Colonic mucosa (tissue), 4 donors: ENCODE measurements around the gene SYPL2. TPM values are rescaled to one million over a fixed set of nuclear protein-coding genes. Genes with fewer than 3 reads are reported as not detected.

Source experiments
- DNase-seq: peaks from one replicate; pipeline ENCODE4 v3.0.0-alpha.2; 2020
- H3K27ac ChIP-seq: fragments of 200-600 bp; one replicate; pipeline ENCODE4 v1.8.0; 2021
- H3K27me3 ChIP-seq: fragments of 200-600 bp; one replicate; pipeline ENCODE4 v1.8.0; 2021
- H3K36me3 ChIP-seq: fragments of 200-600 bp; one replicate; pipeline ENCODE4 v1.8.0; 2021
- H3K4me1 ChIP-seq: fragments of 200-600 bp; one replicate; pipeline ENCODE4 v1.8.0; 2021; ENCODE audit warnings: mild to moderate bottlenecking
- H3K4me3 ChIP-seq: fragments of 200-600 bp; one replicate; pipeline ENCODE4 v1.8.0; 2021
- H3K9ac ChIP-seq, 2 donors: one replicate each; pipeline ENCODE4 v1.7.0; 2013; ENCODE audit warnings: control low read depth in 2 of 2, low read depth in 2 of 2, low read length in 2 of 2
- H3K9me3 ChIP-seq: fragments of 200-600 bp; one replicate; pipeline ENCODE4 v1.8.0; 2021
- CTCF ChIP-seq: fragments of 200-600 bp; IDR thresholded peaks from one replicate; pipeline ENCODE4 v1.8.0; 2022; ENCODE audit warnings: antibody characterized with exemption, mild to moderate bottlenecking
- intact Hi-C: fragments of 100-400 bp; cut with DNase I; formaldehyde crosslinking; loops from one replicate; pipeline ENCODE4 v1.14.1; 2022
- total RNA-seq, 2 donors: library from RNA; stranded (reverse); fragmentation: NEBNext Ultra II Directional in 1 of 2; extraction: Animal tissue kit (Norgen Biotek cat#: 25700) in 1 of 2; gene quantifications; one replicate each; pipeline ENCODE4 v1.2.1, GENCODE V29; 2021
- donor health status: healthy.
- donor health status: DM: no; HTN: no; CAD: no.
- donor health status: DM: no; HTN: no; CAD: no.

Gene SYPL2
- total RNA-seq, 2 donors from 2014 or later, result 0.12 to 0.35 TPM

DNA sequence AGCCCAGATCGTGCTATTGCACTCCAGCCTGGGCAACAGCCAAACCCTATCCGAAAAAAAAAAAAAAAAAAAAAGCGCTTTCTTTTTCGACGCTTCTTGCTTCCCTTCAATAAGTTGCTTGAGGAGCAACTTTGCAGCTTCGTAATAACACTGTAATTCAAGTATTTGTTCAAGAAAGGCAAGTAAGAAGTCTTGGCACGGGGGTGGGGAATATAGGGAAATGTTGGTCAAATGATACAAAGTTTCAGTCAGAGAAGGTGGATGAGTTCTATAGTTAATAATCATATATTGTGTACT is 39.2 kb upstream of the SYPL2 start:
- no peaks in the 10 kb centered on the region for H3K9me3 ChIP-seq
- peak overlapping the region; percentile 93 for H3K27ac ChIP-seq
- peak overlapping the region; percentile 31 to 86 for H3K9ac ChIP-seq
- H3K36me3 ChIP-seq, result no peaks in the 10 kb centered on the region
- H3K4me3 ChIP-seq, result peak overlapping the region; percentile 92
- intact Hi-C loops, result loop anchor here (10.0 kb wide), 1 partner anchor 108 kb away; the partner anchor contains the start of gene GPR61
- H3K4me1 ChIP-seq, result peaks cover 18% of the 10 kb centered on the region
- no peaks in the 10 kb centered on the region for H3K27me3 ChIP-seq
- no peak for DNase-seq
- TF ChIP-seq CTCF, result no peak

DNA sequence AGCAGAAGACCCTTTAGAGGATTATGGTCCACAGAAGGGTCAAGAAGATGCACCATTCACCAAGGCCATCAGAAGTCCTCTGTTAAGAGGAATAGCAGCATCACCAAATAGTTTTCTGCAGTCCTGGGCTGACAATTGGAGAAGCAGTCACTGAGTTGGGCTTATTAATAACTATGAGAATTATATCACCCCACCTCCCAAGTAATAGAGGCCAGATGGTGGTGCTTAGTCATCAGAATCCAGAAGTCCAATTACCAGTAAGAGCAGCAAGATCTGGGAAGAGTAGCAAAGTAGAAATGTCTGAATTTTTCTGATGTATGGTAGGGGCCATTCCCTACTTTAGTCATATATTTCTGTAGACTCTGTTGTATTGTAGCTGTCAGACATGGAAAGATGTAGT is 34.0 kb upstream of the SYPL2 start:
- DNase-seq, result no peak
- H3K9ac ChIP-seq, result no peak overlapping the region
- no peak for TF ChIP-seq CTCF
- H3K27me3 ChIP-seq, result no peaks in the 10 kb centered on the region
- H3K4me1 ChIP-seq, result peaks cover 5% of the 10 kb centered on the region
- intact Hi-C loops, result loop anchor here (5.0 kb wide), 1 partner anchor 45 kb away; no protein-coding TSS in a partner anchor
- H3K27ac ChIP-seq, result no peak overlapping the region
- no peaks in the 10 kb centered on the region for H3K9me3 ChIP-seq
- H3K36me3 ChIP-seq, result no peaks in the 10 kb centered on the region
- H3K4me3 ChIP-seq, result no peak overlapping the region

DNA sequence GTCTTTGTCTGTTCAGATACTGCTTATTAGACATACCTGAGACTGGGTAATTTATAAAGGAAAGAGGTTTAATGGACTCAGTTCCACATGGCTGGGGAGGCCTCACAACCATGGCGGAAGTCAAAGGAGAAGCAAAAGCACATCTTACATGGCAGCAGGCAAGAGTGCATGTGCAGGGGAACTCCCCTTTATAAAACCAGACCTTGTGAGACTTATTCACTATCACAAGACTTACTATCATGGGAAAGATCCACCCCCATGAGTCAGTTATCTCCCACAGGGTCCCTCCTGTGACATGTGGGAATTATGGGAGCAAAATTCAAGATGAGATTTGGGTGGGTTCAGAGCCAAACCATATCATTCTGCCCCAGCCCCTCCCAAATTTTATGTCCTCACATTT is 33.0 kb upstream of the SYPL2 start:
- no peaks in the 10 kb centered on the region for H3K36me3 ChIP-seq
- no peak overlapping the region for H3K4me3 ChIP-seq
- no peaks in the 10 kb centered on the region for H3K9me3 ChIP-seq
- H3K27me3 ChIP-seq, result no peaks in the 10 kb centered on the region
- no peak for TF ChIP-seq CTCF
- intact Hi-C loops, result loop anchor here (5.0 kb wide), 1 partner anchor 44 kb away; no protein-coding TSS in a partner anchor
- H3K27ac ChIP-seq, result no peak overlapping the region
- no peaks in the 10 kb centered on the region for H3K4me1 ChIP-seq
- H3K9ac ChIP-seq, result no peak overlapping the region
- no peak for DNase-seq

DNA sequence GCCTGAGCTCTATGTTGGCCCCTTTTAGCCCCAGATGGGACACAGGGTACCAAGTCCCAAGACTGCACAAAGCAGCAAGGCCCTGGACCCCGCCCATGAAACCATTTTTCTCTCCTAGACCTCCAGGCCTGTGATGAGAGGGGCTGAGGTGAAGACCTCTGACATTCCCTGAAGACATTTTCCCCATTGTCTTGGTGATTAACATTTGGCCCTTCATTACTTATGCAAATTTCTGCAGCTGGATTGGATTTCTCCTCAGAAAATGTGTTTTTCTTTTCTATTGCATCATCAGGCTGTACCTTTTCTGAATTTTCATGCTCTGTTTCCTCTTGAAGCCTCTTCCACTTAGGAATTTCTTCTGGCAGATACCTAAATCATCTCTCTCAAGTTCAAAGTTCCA is 31.9 kb upstream of the SYPL2 start:
- no peak overlapping the region for H3K27ac ChIP-seq
- no peaks in the 10 kb centered on the region for H3K9me3 ChIP-seq
- intact Hi-C loops, result loop anchor here (5.0 kb wide), 1 partner anchor 43 kb away; no protein-coding TSS in a partner anchor
- H3K4me3 ChIP-seq, result no peak overlapping the region
- no peaks in the 10 kb centered on the region for H3K27me3 ChIP-seq
- H3K4me1 ChIP-seq, result no peaks in the 10 kb centered on the region
- H3K9ac ChIP-seq, result no peak overlapping the region
- no peak for DNase-seq
- TF ChIP-seq CTCF, result no peak
- H3K36me3 ChIP-seq, result no peaks in the 10 kb centered on the region

DNA sequence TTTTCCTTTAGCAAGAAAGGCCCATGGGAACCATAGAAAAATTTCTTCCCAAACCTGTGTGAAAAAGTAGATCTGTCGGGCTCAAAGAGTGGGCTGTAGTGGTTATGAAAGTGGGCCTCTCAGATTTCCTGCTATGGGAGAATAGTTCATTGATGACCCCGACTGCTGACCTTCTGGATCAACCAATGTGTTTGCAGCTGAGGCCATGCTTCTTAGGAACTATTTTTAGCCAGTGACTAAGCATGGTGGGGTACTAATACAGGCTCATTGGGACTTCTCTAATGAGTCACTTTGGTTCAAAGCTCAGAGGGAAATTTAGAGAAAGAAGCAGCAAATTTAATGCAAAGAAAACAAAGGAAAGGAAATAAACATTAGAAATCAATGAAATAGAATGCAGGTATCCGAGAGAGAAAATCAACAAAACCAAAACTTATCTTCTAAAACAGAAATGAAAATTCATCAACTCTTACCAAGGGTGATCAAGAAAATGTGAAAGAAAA is 27.5 kb upstream of the SYPL2 start:
- Histone ChIP-seq H3K9me3 (no peaks in the 10 kb centered on the region), H3K9ac (no peak overlapping the region), H3K27me3 (no peaks in the 10 kb centered on the region), H3K36me3 (no peaks in the 10 kb centered on the region), H3K4me1 (no peaks in the 10 kb centered on the region), H3K4me3 (no peak overlapping the region), H3K27ac (no peak overlapping the region)
- no peak for TF ChIP-seq CTCF
- intact Hi-C loops, result no loop called here
- no peak for DNase-seq
